Adrenal gland (tissue), 5 donors: Measurements from ENCODE around the gene OPCML.

Experiments used
- CTCF ChIP-seq, 6 experiments: fragments of 450-650 bp in 4 of 6; fragments of 200-600 bp in 2 of 6; sonication (generic) in 1 of 6; IDR thresholded peaks; 1 replicate in 5 of 6; 2 replicates in 1 of 6; pipeline versions ENCODE4 v1.5.1 to v1.8.0; 2016 to 2021; ENCODE audit warnings: antibody characterized with exemption in 6 of 6, mild to moderate bottlenecking in 2 of 6, moderate library complexity in 1 of 6
- POLR2A ChIP-seq, 2 donors: fragments of 450-650 bp; IDR thresholded peaks; one replicate each; pipeline ENCODE4 v1.6.1; 2017; ENCODE audit warnings: antibody characterized with exemption in 2 of 2, mild to moderate bottlenecking in 2 of 2, moderate library complexity in 1 of 2
- donor health status: DM: no; HTN: no; CAD: no.

DNA sequence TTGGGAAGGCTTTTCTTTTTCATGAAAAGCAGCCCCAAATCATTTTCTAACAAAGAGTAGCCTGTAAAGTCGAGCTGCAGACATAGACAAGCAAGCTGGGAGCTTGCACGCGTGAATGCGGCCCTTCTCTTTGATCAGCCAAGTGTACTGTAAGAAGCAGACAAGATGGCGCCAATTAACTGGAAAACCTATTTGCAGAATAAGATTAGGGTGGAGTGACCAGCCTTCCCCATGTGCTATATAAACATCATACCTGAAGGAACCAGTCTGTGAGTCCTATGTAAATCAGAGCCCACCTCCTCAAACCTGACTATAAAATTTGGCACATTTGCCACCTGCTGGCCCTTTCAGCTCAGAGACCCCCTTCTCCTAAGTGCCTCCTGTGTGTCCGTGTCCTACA, 982.7 kb downstream of the OPCML start:
- TF ChIP-seq CTCF (IDR thresholded peaks at IDR 0.05) (no peak), POLR2A (IDR thresholded peaks at IDR 0.05) (no peak)
